IMR-90 (cell line): ENCODE results near the gene RAX2.

Source experiments
- BHLHE40 ChIP-seq: fragments of 150-350 bp; IDR thresholded peaks from 2 replicates; pipeline ENCODE4 v1.6.1; 2016; ENCODE audit warnings: mild to moderate bottlenecking, low read depth, low read length
- CTCF ChIP-seq: conservative IDR thresholded peaks from 2 replicates; pipeline ENCODE4 v1.5.1; 2012; ENCODE audit warnings: mild to moderate bottlenecking, low read depth, low read length, improper control_type of control experiment
- MAFK ChIP-seq: IDR thresholded peaks from 2 replicates; pipeline ENCODE4 v1.6.1; 2012; ENCODE audit warnings: low read depth, low read length, improper control_type of control experiment
- MAZ ChIP-seq: IDR thresholded peaks from 2 replicates; pipeline ENCODE4 v1.6.1; 2012; ENCODE audit warnings: low read depth, mild to moderate bottlenecking, low read length, improper control_type of control experiment, moderate library complexity, borderline replicate concordance
- MXI1 ChIP-seq: IDR thresholded peaks from 2 replicates; pipeline ENCODE4 v1.6.1; 2012; ENCODE audit warnings: low read depth, mild to moderate bottlenecking, low read length, moderate library complexity, borderline replicate concordance
- NFE2L2 ChIP-seq: fragments of 150-350 bp; IDR thresholded peaks from 2 replicates; pipeline ENCODE4 v1.6.1; 2016; ENCODE audit warnings: low read depth, mild to moderate bottlenecking, low read length
- POLR2A ChIP-seq: IDR thresholded peaks from 2 replicates; pipeline ENCODE4 v1.6.1; 2012; ENCODE audit warnings: mild to moderate bottlenecking, low read depth, low read length
- RAD21 ChIP-seq: IDR thresholded peaks from 2 replicates; pipeline ENCODE4 v1.6.1; 2012; ENCODE audit warnings: low read length, improper control_type of control experiment
- RCOR1 ChIP-seq: IDR thresholded peaks from 2 replicates; pipeline ENCODE4 v1.6.1; 2012; ENCODE audit warnings: mild to moderate bottlenecking, low read length, improper control_type of control experiment; ENCODE audit not compliant: insufficient replicate concordance
- RFX5 ChIP-seq: IDR thresholded peaks from 2 replicates; pipeline ENCODE4 v1.8.0; 2012; ENCODE audit warnings: low read depth, mild to moderate bottlenecking, low read length, moderate library complexity
- SMC3 ChIP-seq: fragments of 150-350 bp; IDR thresholded peaks from 2 replicates; pipeline ENCODE4 v1.6.1; 2016; ENCODE audit warnings: low read depth, mild to moderate bottlenecking, antibody characterized with exemption, low read length, moderate library complexity
- USF2 ChIP-seq: fragments of 150-350 bp; IDR thresholded peaks from 2 replicates; pipeline ENCODE4 v1.6.1; 2017; ENCODE audit warnings: mild to moderate bottlenecking, antibody characterized with exemption, low read length, low read depth

DNA sequence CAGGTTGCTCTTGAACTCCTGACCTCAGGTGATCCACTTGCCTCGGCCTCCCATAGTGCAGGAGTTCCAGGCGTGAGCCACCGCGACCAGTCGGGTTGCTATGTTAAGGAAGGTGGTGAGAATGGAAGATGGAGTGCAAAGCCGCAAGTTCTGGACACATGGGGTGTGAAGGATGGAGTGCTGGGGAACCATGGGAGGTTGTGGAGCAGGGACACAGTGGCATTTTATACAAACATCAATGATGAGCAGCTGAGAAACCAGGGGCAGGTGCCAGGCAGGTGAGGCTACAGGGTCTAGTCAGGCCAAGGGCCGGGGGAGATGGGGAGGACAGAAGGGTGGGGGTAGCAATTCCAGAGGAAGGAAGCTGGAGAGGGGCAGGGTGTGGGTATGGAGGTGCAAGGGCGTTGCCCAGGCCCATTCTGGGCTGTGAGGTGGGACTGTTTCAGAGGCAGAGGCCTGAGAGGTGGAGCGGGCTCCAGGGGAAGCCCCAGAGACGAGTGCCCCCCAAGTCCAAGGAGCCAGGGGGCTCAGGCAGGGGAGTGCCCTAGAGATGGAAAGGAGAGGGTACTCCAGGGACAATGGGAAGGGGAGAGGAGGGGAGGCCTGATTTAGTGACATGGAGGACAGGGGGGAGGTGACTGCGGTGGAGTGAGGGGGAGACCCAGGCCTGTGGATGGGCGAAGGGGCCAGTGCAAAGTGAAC, 1.9 kb upstream of the RAX2 start:
- TF ChIP-seq CTCF (no peak), SMC3 (no peak), USF2 (no peak), RCOR1 (no peak), MXI1 (no peak), POLR2A (no peak), RFX5 (no peak), BHLHE40 (no peak), NFE2L2 (no peak), MAZ (no peak), RAD21 (no peak), MAFK (no peak)
